Stimulated activated CD4-positive, alpha-beta T cell treated with anti-CD3 and anti-CD28 coated beads, Interleukin-15, amount 100 ng/mL, for 24 hours (primary cell): ENCODE data around the gene TMBIM6.
"Not testable (repeated sequence)": the region's sequence is repeated elsewhere in the genome, so short reads cannot be mapped to it uniquely, and the experiment has no call there.

Source experiments
- DNase-seq: peaks from one replicate; pipeline ENCODE4 v3.0.0-alpha.2; 2020

TMBIM6 gene

DNA sequence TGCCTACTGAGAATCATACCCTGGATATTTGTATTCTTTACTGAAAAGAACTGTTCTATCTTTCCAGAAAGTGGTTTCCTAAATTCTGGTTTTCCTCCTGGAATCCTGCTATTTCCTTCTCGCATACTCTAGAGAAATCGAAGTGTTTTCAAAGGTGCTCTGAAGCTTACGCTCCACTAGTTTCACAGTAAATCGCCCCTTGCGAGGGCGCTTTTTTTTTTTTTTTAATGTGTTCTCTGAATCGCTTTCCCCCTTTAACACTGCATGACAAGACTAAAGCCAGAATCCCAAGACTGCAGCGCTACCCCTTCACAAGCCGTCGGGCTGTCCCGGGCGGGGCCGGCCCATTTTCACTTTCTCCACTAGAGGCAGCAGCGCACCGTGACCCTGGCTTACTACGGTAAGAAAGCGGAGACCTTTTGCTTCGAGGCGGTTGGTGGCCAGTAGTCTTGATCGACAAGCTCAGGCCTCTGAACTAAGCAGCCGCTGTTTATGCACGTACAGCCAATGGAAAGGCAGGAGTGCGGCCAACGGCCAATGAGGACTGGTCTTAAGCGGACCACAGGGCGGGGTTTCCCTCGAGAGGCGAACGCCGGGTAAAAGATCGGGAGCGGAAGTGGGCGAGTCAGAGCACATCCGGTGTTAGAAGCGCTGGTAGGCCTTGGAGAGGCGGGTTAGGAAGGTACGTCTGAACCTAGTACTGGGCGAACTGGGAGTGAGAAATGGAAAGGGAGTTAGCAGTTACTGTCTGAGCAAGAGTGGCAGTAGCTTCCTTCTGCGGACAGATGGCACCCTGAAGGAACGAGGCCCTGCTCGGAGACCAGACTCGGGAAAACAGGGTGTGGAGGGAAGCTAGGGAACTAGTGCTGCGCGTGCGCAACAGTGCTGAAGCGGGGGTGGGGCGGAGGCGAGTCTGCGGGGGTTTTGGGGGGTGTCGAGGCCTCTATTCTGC is at the start of gene TMBIM6:
TSS of gene TMBIM6 (plus strand) at position 628 of the 952 bp plus-strand sequence. CDS start 10,937 bp downstream, outside the sequence.
- peak; percentile 99 for DNase-seq

GRCh38 chr12:49692851-49693250 is 48.5 kb upstream of the TMBIM6 start:
- DNase-seq: no peak

DNA sequence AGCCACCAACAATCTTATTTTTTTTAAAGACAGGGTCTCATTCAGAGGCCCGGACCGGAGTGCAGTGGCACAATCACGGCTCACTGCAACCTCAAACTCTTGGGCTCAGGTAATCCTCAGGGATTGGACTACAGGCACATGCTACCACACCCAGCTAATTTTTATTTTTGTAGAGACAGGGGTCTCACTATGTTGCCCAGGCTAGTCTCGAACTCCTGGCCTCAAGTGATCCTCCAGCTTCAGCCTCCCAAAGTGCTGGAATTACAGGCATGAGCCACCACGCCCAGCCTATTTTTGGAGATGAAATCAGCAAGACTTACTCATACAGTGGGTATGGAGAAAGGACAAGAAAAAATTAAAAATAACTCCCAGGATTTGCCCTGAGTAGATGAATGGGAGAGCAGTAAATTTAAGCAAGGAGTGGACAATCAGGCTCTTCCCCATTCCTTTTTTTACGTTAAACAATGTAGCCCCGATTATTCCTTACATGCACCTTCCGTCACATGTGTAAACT is 47.4 kb upstream of the TMBIM6 start:
- DNase-seq: no peak

DNA sequence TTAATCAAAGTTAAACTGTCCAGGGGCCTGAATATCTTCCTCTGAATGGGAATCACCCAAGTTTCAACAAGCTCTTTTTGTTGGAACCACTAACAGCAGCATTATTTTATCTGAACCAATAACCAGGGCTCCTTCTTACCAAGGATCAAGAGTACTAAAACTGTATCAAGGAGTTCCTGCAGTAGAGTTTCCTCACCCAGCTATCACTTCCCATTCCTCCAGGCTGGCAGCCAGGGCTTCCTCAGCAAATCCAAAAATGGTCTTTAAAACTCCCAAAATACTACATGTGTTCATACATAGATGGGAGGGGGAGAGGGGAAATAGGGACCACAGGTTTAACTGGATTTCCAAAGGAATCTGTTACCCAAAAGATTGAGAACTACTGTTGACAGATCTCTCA is 44.6 kb upstream of the TMBIM6 start:
- no peak for DNase-seq

- no peak for DNase-seq
Observed at GRCh38 chr12:49697808-49698207, 43.5 kb upstream of the TMBIM6 start.

DNA sequence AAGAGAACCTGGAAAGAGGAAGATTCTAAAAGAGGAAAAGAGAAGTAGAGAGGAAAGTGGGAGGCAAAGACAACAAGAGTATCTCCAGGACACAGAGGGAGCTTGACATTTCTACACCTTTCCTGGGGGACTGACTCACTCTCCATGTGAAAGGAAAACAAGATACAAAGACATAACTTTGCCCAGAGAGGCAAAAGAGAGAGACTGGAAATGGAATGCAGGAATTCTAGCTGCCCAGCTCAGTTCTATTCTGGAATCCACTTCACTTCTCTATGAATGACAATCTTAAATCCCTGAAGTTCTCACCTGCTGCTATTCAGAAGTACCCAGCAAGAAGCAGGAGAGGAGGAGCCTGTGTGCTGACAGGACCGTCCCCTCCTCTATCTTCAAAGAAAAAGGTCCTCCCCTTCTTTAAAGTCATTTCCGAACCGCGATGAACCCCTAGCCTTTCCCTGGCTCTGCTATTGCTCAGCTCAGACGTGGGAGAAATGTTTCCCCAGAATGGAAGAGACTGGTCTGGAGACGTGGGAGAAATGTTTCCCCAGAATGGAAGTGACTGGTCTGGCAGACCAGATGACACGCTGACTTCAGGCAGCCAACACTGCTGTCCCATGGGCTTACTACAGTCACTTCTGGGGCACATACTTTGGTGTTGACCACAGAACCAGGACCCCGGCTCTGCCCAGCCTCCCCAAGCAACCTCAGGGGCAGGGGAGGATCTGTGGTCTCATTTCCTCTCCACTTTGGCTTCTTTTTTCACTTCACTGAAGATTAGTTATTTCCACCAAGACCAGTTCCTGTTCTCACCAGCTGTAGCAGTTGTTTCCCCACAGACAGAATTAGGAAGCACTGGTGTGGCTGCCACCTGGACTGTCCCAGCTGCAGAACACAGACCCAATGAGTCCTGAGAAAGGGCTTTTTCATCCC is 42.5 kb upstream of the TMBIM6 start:
- DNase-seq: peak; percentile 65

DNA sequence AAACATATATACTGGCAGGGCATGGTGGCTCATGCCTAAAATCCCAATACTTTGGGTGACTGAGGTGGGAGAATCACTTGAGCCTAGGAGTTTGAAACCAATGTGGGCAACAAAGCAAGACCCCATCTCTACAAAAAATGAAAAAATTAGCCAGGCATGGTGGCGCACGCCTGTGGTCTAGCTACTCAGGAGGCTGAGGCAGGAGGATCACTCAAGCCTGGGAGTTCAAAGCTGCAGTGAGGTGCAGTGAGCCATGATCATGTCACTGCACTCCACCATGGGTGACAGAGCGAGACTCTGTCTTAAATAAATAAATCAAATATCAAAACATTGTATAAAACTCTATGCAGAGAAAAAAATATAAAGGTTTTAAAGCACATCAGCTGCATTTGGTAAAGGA is 39.3 kb upstream of the TMBIM6 start:
- no peak for DNase-seq

DNA sequence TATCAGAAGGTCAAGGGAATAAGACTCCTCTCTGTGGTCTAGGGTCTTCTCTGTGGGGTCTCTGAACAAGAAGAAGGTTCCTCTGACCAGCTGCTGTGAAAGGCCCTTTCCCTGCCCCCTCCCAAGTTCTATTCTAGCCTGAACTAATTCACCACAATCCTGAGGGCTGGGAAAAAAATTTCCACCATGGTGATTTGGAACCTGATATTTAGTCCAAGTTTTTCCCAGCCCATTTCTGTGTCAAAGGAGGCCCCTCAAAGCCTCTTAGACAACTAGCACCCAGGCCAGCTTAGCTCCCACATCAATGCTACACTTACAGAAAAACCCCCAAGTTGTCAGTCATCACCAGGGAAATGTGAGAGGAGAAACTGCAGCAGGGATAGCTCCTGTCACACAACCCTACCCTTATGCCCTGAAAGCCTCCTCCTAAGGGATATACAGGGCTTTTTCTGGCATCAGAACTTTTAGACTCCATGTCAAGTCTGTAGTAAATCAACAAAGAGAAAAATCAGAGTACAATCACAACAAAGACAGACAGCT is 38.6 kb upstream of the TMBIM6 start:
- no peak for DNase-seq

DNA sequence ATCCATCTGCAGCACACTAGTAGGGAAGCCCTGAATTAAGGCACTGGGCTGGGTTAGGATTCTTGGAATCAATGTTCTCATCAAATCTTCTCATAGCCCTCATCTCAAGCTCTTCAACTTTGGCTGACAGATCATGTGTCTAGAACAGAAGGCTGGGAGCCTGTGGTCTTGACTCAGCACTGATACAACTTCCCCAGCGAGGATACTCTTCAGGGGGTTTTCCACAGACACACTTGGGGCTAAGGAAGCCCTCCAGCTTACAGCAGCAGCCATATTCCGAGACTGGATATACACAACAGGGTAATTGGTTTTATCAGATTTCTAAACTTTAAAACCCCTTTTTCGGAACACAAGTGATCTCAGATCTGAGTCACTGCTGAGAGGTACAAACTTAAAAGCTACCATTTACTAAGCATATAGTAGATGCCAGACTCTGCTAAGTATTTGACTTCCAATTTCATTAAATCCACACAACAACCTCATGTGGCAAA is 37.7 kb upstream of the TMBIM6 start:
- peak; percentile 68 for DNase-seq

DNA sequence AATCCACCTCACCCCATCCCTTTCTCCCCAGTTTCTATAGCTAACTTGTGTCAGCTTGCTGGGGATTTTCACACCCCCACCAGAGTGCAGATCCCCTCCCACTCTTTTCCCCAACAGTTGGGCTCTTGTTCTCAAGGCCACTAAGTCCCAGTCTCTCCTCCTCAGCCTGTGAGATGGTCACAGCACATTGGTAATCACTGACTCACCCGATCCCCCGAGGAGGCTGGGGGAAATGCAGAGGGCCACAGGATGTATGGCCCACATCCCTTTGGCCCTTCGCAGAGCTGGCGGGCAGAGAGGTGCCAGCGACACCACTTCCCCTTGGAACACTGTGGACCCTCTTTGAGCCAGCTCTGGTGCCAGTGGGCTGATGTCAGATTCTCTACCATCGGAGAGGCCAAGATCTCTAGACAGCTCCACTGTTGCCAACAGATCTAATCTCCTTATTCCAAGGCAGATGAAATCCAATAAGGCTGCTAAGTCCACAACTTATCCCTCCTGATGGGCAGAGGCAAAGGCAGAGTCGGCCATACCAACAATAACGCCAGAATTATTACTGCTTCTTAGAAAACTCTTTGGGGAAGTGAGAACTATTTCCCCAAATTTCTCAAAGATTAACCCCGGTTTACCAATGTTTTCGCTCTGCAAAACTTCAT is 35.8 kb upstream of the TMBIM6 start:
- peak; percentile 48 for DNase-seq

DNA sequence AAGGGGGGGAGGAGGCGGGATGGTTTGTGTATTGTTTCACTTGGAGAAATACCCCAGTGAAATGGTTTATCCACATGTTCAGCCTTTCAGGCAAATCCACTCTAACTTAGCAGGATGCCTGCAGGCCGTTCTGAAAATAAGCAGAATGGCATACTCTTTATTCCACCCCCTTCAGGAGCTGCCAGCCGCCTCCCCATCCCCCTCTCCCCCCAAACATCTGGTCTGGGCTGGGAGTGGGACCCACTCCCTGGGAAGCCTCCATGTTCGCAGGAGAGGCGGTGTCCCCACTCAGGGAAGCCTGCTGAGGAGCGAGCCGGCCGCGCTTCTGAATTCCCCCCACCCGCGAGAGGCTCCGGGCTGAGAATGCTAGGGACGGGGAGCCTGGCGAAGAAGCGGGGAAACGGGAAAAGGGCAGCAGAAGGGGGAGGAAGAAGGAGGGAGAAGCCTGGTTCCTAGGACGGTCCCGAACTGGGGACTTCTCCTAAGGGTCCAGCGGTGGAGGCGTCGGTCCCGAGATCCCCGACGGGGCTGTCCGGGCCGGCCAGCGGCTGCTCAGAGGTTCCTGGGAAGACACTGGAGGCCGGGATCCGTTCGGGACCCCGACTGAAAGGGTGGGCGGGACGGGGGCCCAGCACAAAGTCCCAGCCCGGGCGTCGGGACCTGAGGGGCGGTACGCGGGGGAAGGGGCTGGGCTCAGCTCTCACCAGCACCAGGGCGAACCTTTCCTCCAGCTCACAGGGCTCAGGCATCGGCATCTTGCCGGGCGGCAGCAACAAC is 34.8 kb upstream of the TMBIM6 start:
- DNase-seq: peak; percentile 31

GRCh38 chr12:49707128-49707811 is 34.1 kb upstream of the TMBIM6 start, which contains the start of gene FMNL3:
Gene FMNL3, minus strand, starts transcription at chr12:49707405. Its CDS starts 225 bp downstream, at chr12:49707180.
- DNase-seq: peak; percentile 99

DNA sequence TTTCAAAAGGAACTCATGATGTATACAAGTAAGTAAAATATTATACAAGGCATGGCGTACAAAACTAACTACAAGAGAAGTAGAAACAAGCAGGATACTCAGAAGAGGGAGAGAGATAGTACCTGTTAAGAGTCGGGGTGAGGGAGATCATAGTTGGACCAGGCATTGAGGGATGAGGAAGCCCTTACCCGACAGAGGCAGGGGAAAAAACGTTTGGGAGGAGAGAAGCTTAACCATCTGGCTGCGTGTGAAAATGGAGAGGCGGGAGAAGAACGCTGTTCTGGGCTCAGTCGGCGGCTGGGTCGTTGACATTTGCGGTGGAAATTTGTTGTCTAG is 33.6 kb upstream of the TMBIM6 start:
- no peak for DNase-seq

DNA sequence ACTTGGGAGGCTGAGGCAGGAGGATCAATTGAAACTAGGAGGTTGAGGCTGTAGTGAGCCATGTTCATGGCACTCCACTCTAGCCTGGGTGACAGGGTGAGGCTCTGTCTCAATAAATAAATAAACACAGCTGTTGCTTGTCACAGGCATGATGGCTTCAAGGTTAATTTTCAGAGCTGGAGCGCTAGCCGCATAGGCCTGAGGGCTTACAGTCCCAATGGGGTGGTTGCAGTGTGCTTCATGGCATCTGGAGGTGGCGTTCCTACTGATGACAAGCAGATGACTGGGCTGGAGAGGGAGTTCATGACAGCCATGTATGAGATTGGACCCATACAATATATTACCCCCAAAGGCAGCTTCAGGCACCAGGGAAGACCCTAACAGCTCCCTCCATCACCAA is 32.5 kb upstream of the TMBIM6 start:
- DNase-seq: no peak

DNA sequence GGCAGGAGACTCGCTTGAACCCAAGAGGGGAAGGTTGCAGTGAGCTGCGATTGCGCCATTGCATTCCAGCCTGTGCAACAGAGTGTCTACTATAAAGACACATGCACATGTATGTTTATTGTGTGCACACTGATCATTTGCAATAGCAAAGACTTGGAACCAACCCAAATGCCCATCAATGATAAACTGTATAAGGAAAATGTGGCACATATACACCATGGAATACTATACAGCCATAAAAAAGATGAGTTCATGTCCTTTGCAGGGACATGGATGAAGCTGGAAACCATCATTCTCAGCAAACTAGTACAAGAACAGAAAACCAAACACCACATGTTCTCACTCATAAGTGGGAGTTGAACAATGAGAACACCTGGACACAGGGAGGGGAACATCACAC is 27.4 kb upstream of the TMBIM6 start:
- not testable (repeated sequence) for DNase-seq

DNA sequence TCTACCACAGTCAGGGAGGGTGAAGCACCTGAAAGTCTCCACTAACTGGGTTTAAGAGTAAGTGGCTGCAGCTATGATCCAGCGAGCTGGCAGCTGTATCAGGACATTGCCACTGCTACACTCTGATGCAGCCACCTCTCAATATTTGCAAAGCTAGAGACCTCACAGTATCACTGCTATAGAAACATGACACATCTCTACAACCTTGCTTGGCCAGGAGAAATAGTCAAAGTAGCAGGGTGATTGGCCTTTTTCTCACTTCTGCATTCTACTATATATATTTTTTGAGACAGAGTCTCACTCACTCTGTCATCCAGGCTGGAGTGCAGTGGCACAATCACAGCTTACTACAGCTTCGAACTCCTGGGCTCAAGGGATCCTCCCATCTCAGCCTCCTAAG is 24.8 kb upstream of the TMBIM6 start:
- DNase-seq: no peak

- not testable (repeated sequence) for DNase-seq
Observed at GRCh38 chr12:49717800-49718199, 23.6 kb upstream of the TMBIM6 start.

DNA sequence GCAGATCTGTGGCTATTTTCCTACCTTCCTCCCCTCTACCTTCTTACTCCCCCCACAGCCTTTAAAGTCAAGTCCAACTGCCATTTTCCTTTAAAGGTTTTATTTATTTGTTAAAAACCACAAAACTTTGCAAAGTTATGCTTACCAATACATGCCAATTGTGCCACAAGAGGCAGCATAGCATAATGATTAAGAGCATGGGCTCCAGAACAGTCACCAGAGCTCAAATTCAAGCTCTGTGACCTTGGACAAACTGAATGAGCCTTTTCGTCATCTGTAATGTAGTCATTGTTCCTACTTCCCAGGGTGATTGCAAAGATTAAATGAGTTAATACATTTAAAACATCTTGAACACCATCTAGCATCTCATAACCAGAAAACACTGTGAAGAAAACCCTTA is 21.1 kb upstream of the TMBIM6 start:
- DNase-seq: no peak

GRCh38 chr12:49721355-49721754 is 20.0 kb upstream of the TMBIM6 start:
- DNase-seq: not testable (repeated sequence)

DNA sequence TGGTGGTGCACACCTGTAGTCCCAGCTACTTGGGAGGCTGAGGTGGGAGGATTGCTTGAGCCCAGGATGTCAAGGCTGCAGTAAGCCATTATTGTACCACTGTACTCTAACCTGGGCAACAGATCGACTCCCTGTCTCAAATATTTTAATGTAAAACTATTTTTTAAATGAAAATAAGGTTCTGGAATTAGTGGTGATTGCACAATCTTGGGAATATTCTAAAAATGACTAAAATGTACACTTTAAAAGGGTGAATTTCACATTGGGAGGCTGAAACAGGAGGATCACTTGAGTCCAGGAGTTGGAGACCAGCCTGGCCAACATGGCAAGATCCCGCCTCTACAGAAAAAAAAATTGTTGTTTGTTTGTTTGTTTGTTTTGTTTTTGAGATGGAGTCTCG is 12.9 kb upstream of the TMBIM6 start:
- DNase-seq: no peak

- DNase-seq: no peak
Observed at GRCh38 chr12:49730050-49730449, 11.3 kb upstream of the TMBIM6 start.
